Jurkat, Clone E6-1 (cell line): ENCODE data around the gene C6orf132.

Experiments
- DNase-seq: peaks from one replicate; pipeline ENCODE4 v3.0.0-alpha.2; 2011; ENCODE audit warnings: low read depth, low spot score
- H3K4me3 ChIP-seq: 2 replicates; pipeline ENCODE4 v1.5.1; 2011; ENCODE audit warnings: mild to moderate bottlenecking, low read length, control low read depth, moderate library complexity

The C6orf132 gene

DNA sequence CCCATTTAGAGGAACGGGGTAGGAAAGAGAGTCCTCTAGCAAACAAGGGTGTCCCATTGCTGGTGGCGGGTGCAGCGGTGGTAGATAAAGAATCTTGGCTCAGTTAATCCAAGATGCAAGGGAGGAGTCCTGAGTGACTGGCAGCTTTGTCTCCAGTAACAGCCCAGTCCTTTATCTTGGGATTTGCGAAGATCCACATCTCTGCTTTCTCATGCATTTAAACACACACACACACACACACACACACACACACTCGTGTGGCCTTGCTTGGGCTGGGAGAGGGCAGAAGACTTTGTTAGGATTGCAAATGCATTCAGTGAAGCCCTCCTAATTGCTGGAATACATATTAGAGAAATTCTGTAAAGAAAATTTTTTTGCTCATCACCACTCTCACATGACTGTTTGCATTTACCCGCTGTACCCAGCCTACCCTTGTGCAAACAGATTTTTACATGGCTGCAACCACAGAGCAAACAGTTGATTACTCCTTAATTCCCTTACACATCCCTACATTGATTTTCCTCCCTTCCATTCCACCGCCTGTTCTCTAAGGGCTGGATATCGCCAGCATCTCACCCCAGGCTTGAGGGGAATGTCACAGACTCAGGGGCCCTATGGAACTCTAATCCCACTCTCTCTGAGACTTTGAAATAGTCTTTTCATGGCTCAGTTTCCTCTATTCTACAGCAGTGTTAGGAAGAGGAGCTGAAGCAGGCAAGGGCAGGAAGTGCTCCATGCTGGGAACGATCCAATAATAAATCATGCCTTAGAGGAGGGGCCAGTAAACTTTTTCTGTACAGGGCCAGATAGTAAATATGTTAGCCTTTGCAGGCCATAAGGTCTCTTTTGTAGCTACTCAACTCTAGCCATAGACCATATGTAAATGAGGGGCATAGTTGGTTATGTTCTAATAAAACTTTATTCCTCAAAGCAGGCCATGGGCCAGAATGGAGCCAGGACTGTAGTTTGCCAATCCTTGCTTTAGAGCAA, 3.5 kb downstream of the C6orf132 start:
- no peak for DNase-seq
- H3K4me3 ChIP-seq, result no peak overlapping the region

- no peak overlapping the region for H3K4me3 ChIP-seq
- no peak for DNase-seq
These were observed 4.2 kb downstream of the C6orf132 start for GRCh38 chr6:42138190-42138589.

GRCh38 chr6:42137194-42137753, 5.1 kb downstream of the C6orf132 start:
- DNase-seq, result no peak
- no peak overlapping the region for H3K4me3 ChIP-seq

DNA sequence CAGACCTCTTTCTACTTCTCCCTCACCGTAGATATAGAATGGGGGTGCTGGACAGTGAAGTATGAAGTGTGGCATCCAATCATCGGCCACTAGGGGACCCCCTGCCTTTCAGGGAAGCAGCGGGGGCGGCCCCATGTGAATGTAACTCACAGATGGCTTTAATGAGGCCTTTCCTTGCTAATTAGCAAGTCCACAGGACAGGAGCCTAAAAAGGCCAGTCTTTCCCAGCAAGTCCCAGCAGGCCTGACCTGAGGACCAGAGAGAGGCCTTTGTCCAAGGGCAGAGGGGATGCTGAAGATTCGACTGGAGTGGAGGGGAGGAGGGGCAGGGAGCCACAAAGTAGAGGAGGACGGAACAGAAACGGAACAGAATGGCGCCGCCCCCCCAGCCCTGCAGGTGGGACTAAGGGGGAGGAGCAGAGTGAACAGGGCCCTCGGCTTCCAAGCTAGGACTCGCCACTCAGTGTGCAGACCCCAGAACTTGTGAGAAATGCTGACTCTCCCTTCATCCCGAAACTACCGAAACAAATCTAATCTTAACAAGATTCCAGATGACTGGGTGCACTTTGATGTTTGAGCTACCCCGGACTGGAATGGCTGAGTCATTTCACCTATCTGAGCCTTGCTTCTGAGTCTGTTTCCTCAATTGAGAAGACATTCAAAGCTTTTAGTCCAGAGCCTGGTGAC, 5.8 kb downstream of the C6orf132 start:
- DNase-seq, result no peak
- no peak overlapping the region for H3K4me3 ChIP-seq

DNA sequence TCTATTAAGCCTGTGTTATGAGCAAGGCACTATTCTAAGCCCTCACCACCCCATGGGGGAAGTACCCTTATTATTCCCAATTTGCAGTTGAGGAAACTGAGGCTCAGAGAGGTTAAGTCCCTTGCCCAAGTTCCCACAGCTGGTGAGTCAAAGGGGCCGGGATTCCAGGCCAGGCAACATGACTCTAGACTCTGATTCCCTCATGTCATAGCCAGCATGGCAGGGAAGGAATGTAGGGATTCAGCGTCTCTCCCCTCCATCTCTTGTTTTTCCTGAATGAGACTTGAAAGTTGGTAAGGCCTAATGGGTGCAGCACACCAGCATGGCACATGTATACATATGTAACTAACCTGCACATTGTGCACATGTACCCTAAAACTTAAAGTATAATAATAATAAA, 6.7 kb downstream of the C6orf132 start:
- DNase-seq, result no peak
- H3K4me3 ChIP-seq, result no peak overlapping the region

GRCh38 chr6:42135161-42135560, 7.3 kb downstream of the C6orf132 start:
- DNase-seq, result no peak

DNA sequence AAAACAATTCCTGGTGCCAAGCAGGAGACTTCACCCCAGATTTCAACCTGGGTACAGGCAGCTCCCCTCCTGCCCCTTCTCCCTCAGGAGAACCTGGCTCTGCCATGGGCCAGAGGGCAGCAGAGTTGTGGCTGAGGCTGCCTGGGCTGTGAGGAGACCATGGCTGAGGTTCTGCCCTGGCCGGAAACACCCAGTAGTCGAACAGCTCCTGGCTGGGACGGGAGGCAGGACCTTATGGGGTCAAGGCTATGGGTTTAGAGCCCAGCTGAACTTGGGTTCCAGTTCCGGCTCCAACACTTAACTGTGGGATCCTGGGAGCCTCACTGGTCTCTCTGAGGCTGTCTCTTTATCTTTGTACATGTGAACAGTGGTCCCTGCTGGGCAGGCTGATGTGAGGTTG, 8.5 kb downstream of the C6orf132 start:
- no peak overlapping the region for H3K4me3 ChIP-seq
- no peak for DNase-seq

More at GRCh38 chr6:42135161-42135560, 7.3 kb downstream of the C6orf132 start:
- H3K4me3 ChIP-seq, result no peak overlapping the region

DNA sequence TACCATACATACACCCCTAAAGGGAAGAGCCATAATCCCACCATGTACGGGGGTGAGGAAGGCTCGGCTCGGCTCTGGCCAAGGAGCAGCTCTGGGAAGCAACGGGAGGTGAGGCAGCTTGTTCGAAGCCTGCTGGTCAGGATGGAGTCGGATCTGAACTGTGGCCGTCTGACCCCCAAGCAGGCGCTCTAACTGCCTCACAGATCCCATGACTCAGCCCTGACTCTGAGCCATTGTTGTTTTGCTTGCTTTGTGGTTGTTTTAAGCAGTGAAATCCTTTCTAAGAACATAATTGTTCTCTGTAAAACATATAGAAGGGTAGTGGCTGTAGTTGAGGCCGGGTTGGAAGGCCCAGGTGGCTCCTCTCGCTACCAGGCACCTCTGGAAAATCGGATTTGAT, 10.9 kb downstream of the C6orf132 start:
- DNase-seq, result no peak
- H3K4me3 ChIP-seq, result no peak overlapping the region

DNA sequence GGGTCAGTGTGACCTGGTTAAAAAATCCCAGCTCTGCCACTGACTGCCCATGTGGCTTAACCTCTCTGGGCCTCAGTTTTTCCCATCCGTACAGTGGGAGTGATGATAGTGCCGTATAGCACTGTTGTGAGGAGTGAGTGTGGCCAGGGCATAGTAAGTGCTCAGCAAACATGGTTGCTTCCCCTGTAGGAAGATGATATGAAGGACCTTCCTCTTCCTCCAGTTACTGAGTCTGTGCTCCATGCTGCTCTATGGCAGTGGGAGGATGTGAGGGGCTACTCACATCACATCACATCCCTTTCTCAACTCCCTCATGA, 13.1 kb downstream of the C6orf132 start:
- H3K4me3 ChIP-seq, result no peak overlapping the region
- no peak for DNase-seq

- no peak overlapping the region for H3K4me3 ChIP-seq
- DNase-seq, result no peak
These were observed 13.7 kb downstream of the C6orf132 start for GRCh38 chr6:42128460-42129359.

- no peak for DNase-seq
- no peak overlapping the region for H3K4me3 ChIP-seq
These were observed 16.8 kb downstream of the C6orf132 start for GRCh38 chr6:42125663-42126062.

DNA sequence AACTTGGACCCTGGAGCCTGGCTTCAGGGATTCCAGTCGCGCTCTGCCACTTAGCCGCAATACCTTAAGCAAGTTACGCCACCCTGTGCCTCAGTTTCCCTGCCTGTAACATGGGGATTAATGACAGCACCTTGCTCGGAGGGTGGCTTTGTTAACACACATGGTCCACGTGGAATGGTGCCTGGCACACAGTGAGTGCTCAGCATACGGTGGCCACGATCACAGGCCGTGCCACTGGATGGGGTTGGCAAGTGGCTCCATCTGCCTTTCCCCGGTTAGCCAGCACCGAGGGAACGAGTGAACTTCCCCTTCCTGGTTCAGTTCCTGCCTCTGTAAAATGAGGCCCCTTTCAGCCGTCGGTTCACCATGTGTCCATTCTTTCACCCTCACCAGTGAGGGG, 17.2 kb downstream of the C6orf132 start:
- no peak overlapping the region for H3K4me3 ChIP-seq
- no peak for DNase-seq

DNA sequence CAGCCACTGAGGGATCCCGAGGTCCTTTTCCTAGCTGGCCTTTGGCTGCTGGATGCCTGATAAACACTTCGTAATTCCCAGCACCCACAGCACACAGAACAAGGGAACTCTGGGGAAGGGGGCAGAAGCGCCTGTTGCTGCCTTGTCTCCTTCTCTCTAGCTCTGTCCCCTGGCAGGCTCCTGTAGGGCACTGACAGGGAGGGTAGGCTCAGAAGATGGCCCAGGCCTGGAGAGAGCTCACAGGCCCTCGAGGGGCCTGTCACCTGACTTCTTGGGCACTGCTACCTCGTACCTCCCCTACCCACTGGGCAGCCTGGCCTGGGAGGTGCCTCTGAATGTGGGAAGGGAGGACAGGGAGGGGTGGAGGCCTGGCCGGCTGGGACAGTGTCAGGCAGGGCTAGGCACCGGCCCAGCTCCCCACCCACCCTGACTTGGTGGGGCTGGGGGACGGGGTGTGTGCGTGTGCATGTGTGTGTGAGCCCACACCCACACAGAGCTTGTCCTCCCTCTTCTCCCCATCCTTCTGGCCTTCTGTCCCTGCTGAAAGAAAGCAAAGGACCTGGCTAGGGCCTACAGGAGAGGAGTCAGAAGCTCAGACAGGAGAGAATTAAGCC, 18.1 kb downstream of the C6orf132 start:
- no peak for DNase-seq

DNA sequence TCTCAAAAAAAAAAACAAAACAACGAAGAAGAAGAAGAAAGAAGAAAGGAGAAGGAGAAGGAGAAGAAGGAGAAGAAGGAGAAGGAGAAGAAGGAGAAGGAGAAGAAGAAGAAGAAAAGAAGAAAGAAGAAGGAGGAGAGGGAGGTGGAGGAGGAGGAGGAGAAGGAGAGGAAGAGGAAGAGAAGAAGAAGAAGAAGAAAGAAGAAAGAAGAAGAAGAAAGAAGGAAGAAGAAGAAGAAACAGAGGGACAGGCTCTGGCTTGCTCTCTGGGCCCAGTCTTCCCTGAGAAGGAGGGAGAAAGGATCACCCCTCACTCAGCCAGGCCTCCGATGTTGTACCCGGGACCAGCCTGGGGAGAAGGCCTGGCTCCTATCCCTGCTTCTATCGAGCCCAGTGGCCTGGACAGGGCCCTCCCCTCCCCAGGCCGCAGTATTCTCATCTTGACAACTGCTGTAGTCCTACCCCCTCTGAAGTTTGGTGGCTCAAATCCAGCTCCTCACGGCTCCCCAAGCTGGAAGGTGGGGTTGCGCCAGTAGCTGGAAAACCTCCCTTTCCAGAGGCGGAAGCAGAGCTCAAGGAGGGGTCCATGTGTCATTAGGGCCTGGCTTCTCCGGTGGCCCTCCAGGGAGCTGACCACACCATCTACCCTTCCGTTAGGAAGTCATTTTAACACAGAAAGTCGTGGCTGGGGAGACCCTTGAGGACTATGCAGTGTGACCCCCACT, 18.9 kb downstream of the C6orf132 start:
- no peak overlapping the region for H3K4me3 ChIP-seq
- no peak for DNase-seq

More for the DNA sequence above, 18.1 kb downstream of the C6orf132 start:
- no peak overlapping the region for H3K4me3 ChIP-seq

DNA sequence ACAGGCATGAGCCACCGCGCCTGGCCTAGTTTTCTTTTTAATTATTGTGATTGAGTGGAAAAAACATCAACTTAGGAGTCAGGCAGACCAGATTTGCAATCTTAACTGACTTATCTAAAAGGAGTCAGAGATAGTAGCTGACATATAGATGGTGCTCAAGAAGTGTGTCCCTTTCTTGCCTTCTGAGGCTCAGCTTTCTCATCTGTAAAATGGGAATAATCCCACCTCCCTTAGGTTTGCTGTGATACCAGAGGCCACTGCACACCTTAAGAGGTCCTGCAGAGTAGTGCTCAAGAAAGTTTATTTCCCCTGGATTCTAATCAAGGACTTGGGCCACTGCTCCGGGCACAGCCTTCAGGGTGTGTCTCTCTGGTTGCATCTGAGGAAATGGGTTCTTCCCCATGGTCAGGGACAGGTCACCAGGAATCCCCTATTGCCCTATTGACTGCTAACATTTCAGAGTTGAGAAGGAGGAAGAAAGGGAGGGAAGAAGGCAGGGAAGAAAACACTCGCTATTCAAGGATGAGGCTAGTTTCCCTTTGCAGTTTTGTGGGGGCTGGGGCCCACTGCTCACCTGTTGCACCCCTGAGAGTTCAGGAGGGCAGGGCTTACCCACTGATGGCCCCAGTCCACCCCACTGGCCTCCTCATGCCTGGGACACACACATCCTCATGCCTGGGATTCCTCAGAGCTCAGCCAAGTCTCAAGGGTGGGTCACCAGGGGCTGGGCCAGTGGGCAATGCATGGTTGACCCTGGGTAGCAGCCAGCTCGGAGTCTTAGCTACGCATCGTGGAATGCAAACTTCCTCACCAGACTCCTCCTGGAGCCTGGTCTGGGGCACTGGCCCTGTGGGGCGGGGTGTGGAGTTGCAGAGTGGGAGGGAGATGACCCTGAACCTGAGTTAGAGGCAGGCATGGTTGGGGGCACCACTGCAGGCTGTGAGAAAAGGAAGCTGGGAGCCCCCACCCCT, 21.2 kb downstream of the C6orf132 start:
- no peak overlapping the region for H3K4me3 ChIP-seq
- DNase-seq, result no peak

GRCh38 chr6:42118162-42119001, 24.0 kb downstream of the C6orf132 start:
- no peak overlapping the region for H3K4me3 ChIP-seq
- DNase-seq, result no peak
